ENCODE measurements around the gene GALNT17. TPM values are rescaled to one million over a fixed set of nuclear protein-coding genes. Genes with fewer than 3 reads are reported as not detected.

GALNT17 gene
- polyA plus RNA-seq, 1 donor (not counting 4 experiments of a cell fraction or from before 2014, with no cell fraction given) = not detected

DNA sequence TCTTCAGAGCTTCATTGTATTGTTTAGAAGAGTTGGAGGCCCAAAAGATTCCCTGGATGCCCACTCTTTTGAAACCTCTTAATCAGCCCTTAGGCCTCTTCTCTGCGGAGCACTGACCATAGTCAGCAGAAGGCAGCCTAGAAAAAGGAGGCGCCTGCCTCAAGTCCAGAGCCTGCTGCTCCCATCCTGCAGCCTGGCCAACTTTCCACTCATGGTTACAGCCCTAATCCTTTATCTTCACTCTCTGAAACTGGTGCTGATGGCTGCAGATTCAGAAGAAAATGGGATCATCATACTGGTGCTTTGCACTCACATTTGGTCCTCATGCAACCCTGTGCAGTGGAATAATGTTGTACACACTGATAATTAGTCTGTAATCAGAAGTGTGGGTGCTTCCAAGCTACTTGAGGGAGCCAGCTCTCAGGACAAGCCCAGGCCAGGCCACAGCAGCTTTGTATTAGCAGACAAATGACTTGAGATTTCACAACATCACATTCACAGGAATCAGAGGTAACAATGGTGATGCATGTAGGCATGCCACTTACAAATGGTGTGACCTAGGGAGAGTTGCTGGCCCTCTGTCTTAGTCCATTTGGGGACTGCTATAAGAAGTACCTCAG lies 272.9 kb downstream of the GALNT17 start:
- no peak overlapping the region for H3K27ac ChIP-seq (ENCODE audit: control insufficient read depth, insufficient read depth, low read length)
- FAIRE-seq = no peak
- H4K20me1 ChIP-seq (ENCODE audit: control insufficient read depth, extremely low read depth, insufficient read depth, low read length) = no peaks in the 10 kb centered on the region
- DNase-seq (ENCODE audit: low read depth, low spot score) = no peak
- no peaks in the 10 kb centered on the region for H3K4me1 ChIP-seq (ENCODE audit: control insufficient read depth, extremely low read depth, insufficient read depth, low read length)
- dilution Hi-C loops (cut with MboI; ENCODE audit: extremely low pct_ligation_motif_present, low sequenced_read_pairs) = no loop called here
- H3K9me1 ChIP-seq (ENCODE audit: control insufficient read depth, extremely low read depth, insufficient read depth, low read length) = no peaks in the 10 kb centered on the region
- no peak for TF ChIP-seq EZH2 (IDR thresholded peaks at IDR 0.05; ENCODE audit: low read length)
- TF ChIP-seq, protein P1, sequence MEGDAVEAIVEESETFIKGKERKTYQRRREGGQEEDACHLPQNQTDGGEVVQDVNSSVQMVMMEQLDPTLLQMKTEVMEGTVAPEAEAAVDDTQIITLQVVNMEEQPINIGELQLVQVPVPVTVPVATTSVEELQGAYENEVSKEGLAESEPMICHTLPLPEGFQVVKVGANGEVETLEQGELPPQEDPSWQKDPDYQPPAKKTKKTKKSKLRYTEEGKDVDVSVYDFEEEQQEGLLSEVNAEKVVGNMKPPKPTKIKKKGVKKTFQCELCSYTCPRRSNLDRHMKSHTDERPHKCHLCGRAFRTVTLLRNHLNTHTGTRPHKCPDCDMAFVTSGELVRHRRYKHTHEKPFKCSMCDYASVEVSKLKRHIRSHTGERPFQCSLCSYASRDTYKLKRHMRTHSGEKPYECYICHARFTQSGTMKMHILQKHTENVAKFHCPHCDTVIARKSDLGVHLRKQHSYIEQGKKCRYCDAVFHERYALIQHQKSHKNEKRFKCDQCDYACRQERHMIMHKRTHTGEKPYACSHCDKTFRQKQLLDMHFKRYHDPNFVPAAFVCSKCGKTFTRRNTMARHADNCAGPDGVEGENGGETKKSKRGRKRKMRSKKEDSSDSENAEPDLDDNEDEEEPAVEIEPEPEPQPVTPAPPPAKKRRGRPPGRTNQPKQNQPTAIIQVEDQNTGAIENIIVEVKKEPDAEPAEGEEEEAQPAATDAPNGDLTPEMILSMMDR (optimal IDR thresholded peaks at IDR 0.05 in 1 of 3, IDR thresholded peaks at IDR 0.05 in 1 of 3, conservative IDR thresholded peaks at IDR 0.05 in 1 of 3; ENCODE audit: extremely low read depth in 1 of 3, insufficient read depth in 2 of 3, low read length in 3 of 3) = no peak
- no peak overlapping the region for H2AFZ ChIP-seq (ENCODE audit: control insufficient read depth, low read length)
- H3K36me3 ChIP-seq (ENCODE audit: control insufficient read depth in 2 of 2, extremely low read depth in 1 of 2, insufficient read depth in 2 of 2, low read length in 2 of 2) = no peaks in the 10 kb centered on the region
- H3K4me3 ChIP-seq (ENCODE audit: control insufficient read depth in 2 of 3, extremely low read depth in 1 of 3, insufficient read depth in 2 of 3, low read depth in 1 of 3, low read length in 3 of 3) = no peak overlapping the region
- H3K79me2 ChIP-seq (ENCODE audit: control insufficient read depth, insufficient read depth, low read length) = no peaks in the 10 kb centered on the region
- H3K9ac ChIP-seq (ENCODE audit: control insufficient read depth, extremely low read depth, insufficient read depth, low read length) = no peak overlapping the region
- no peaks in the 10 kb centered on the region for H3K27me3 ChIP-seq (ENCODE audit: control insufficient read depth, extremely low read depth, insufficient read depth, low read length)
- no peak overlapping the region for H3K4me2 ChIP-seq (ENCODE audit: control insufficient read depth, extremely low read depth, insufficient read depth, low read depth, low read length)
- H3K9me3 ChIP-seq (ENCODE audit: control insufficient read depth, low read depth, low read length) = peaks cover 6% of the 10 kb centered on the region

DNA sequence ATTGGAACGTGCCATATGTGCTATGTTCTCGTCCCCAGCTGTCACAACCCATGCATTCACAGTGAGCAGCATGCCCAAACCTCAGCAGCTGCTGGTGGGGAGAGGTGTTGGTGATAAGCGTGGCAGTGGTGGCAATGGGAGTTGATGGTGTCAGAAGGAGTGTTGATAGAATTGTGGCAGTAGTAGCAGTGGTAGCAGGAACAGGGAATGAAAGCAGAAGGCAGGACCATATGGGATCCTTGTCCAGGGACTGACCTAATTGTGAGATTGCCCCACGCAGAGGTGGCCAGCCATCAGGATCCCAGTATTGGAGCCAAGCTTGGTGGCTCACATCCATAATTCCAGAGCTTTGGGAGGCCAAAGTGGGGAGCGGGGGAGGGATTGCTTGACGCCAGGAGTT lies 276.3 kb downstream of the GALNT17 start:
- DNase-seq (ENCODE audit: low read depth, low spot score) = no peak
- Histone ChIP-seq H4K20me1 (ENCODE audit: control insufficient read depth, extremely low read depth, insufficient read depth, low read length) (no peaks in the 10 kb centered on the region), H3K4me2 (ENCODE audit: control insufficient read depth, extremely low read depth, insufficient read depth, low read depth, low read length) (no peak overlapping the region), H3K27me3 (ENCODE audit: control insufficient read depth, extremely low read depth, insufficient read depth, low read length) (no peaks in the 10 kb centered on the region), H3K27ac (ENCODE audit: control insufficient read depth, insufficient read depth, low read length) (no peak overlapping the region), H2AFZ (ENCODE audit: control insufficient read depth, low read length) (no peak overlapping the region), H3K9me3 (ENCODE audit: control insufficient read depth, low read depth, low read length) (peaks cover 8% of the 10 kb centered on the region), H3K79me2 (ENCODE audit: control insufficient read depth, insufficient read depth, low read length) (no peaks in the 10 kb centered on the region), H3K9ac (ENCODE audit: control insufficient read depth, extremely low read depth, insufficient read depth, low read length) (no peak overlapping the region), H3K4me1 (ENCODE audit: control insufficient read depth, extremely low read depth, insufficient read depth, low read length) (no peaks in the 10 kb centered on the region), H3K9me1 (ENCODE audit: control insufficient read depth, extremely low read depth, insufficient read depth, low read length) (no peaks in the 10 kb centered on the region), H3K4me3 (ENCODE audit: control insufficient read depth in 2 of 3, extremely low read depth in 1 of 3, insufficient read depth in 2 of 3, low read depth in 1 of 3, low read length in 3 of 3) (no peak overlapping the region), H3K36me3 (ENCODE audit: control insufficient read depth in 2 of 2, extremely low read depth in 1 of 2, insufficient read depth in 2 of 2, low read length in 2 of 2) (no peaks in the 10 kb centered on the region)
- dilution Hi-C loops (cut with MboI; ENCODE audit: extremely low pct_ligation_motif_present, low sequenced_read_pairs) = no loop called here
- TF ChIP-seq EZH2 (IDR thresholded peaks at IDR 0.05; ENCODE audit: low read length) = no peak
- TF ChIP-seq, protein P1 (optimal IDR thresholded peaks at IDR 0.05 in 1 of 3, IDR thresholded peaks at IDR 0.05 in 1 of 3, conservative IDR thresholded peaks at IDR 0.05 in 1 of 3; ENCODE audit: extremely low read depth in 1 of 3, insufficient read depth in 2 of 3, low read length in 3 of 3) = no peak
- no peak for FAIRE-seq
